Measurements from ENCODE around the gene SH3GL1.

The SH3GL1 gene

DNA sequence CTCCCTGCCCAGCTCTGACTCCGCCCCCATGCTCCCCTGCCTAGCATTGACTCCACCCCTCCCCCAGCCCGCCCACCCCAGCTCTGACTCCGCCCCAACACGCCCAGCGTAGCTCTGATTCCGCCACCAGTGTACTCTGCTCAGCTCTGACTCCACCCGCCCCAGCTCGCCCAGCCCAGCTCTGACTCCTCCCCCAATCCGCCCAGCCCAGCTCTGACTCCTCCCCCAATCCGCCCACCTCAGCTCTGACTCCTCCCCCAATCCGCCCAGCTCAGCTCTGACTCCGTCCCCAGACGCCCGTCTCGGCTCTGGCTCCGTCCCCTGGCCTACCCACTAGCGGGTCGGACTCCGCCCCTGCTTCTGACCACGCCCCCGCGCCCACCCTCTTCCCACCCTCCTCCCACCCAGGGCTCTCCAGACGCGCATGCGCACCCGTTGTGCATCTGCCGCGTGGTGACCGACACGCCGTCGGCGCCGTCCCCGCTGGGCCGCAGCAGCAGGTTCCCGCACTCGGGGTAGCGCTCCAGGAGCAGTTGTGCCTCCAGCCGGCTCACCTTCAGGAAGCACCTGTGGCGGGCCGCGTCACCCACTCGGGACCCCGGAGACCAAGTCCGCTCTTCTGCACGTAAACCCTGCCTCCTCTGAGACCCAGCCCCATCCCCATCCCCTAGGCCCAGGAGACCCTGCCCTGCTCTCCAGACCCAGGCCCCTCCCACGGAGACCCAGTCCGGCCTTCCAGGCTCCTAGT is 71.9 kb downstream of the SH3GL1 start:
- TF ChIP-seq, protein P1, sequence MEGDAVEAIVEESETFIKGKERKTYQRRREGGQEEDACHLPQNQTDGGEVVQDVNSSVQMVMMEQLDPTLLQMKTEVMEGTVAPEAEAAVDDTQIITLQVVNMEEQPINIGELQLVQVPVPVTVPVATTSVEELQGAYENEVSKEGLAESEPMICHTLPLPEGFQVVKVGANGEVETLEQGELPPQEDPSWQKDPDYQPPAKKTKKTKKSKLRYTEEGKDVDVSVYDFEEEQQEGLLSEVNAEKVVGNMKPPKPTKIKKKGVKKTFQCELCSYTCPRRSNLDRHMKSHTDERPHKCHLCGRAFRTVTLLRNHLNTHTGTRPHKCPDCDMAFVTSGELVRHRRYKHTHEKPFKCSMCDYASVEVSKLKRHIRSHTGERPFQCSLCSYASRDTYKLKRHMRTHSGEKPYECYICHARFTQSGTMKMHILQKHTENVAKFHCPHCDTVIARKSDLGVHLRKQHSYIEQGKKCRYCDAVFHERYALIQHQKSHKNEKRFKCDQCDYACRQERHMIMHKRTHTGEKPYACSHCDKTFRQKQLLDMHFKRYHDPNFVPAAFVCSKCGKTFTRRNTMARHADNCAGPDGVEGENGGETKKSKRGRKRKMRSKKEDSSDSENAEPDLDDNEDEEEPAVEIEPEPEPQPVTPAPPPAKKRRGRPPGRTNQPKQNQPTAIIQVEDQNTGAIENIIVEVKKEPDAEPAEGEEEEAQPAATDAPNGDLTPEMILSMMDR (IDR thresholded peaks at IDR 0.05; ENCODE audit: insufficient read depth, low read depth, low read length, missing control alignments): no peak

DNA sequence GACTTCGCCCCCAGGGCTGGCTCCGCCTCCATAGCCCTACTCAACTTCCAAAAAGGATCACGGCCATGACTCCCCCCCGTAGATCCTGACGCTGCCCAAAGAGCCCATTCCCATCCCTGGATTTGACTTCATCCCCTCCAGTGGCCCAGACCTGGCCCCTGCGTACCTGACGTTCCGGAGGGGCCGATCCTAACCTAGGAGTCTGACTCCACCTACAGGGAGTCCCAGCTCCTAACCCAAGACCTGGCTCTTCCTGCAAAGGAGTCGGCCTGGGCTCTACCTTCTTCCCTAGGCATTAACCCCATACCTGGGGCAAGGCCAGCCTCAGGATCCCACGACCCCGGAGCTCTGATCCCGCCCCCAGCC is 72.5 kb downstream of the SH3GL1 start:
- TF ChIP-seq, protein P1 (IDR thresholded peaks at IDR 0.05; ENCODE audit: insufficient read depth, low read depth, low read length, missing control alignments): no peak
- DNase-seq (ENCODE audit: low read depth): no peak
- peak overlapping the region; percentile 8 for H3K4me3 ChIP-seq (ENCODE audit: low read length)

More for the DNA sequence above, 71.9 kb downstream of the SH3GL1 start:
- DNase-seq (ENCODE audit: low read depth): peak; percentile 77
- peak overlapping the region; percentile 45 for H3K4me3 ChIP-seq (ENCODE audit: low read length)

DNA sequence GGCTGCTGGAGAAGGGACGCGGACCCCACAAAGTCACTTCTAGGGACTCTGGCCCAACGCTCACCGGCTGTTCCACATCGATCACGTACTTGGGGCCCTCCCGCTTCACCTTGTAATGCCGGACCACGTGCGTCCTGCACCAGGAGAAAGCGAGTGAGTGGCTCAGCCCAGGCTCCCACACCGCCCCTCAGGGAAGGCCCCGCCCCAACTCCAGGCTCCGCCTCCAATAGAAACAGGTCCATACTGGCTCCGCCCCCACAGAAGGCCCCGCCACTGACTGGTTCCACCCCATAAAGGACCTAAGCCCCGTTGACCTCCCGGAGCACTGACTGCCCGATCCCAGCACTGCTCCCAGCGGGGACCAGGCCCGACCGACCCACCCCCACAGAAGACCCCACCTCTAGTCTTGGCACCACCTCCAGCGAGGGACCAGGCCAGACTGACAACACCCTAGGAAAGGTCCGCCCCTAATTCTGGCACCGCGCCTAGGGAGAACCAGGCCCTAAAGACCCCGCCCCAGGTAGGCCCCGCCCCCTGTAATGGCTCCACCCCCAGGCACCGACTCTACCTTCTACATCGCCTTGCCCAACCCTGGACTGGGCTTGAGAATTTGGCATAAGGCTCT is 73.0 kb downstream of the SH3GL1 start:
- no peak overlapping the region for H3K4me3 ChIP-seq (ENCODE audit: low read length)
- TF ChIP-seq, protein P1 (IDR thresholded peaks at IDR 0.05; ENCODE audit: insufficient read depth, low read depth, low read length, missing control alignments): no peak
- DNase-seq (ENCODE audit: low read depth): peak; percentile 35

DNA sequence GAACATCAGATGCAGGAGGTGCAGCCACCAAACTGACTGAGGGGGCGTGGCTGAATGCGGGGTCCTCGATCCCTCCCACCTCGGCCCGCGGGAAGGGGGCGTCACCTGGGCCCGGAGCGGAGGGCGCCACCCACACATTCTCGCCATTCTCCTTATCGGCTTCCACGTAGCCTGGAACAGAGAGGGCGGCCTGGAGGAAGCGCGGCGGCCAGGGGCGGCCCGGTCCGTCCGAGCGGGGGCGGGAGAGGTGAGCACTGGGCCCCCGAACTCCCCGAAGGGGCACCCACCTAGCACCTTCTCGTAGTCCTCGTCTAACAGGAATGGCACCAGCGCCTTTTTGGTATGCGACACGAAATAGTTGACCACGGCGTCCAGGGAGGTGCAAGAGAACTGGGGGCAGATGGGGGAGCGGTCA is 73.5 kb downstream of the SH3GL1 start:
- no peak for DNase-seq (ENCODE audit: low read depth)
- H3K4me3 ChIP-seq (ENCODE audit: low read length): no peak overlapping the region

DNA sequence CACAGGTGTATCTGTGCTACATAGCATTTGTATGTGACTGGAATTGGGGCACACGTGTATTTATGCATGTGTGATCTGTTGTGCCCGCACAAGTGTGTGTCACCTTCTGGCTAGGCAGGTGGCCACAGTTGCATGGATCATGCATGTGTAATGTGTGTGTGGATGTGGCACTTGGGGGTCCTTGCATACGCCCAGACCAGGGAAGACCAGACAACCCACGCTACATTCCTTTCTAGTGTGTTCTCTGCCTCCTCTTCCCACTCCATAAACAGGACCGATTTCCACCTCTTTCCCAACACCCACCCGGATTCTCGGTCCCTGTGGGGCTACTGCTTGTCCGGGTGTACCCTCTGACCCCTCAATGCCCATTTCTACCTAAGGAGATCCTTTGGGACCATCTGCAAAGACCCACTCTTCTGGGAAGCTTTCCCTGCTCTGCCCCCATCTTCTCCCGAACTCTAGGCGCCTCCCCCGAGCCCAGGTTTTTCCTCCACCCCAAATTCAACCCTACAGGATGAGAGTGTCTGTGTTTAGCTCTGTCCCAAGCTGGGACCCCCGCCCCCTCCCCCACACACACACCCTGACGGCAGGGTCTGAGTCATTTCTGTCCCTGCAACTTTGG is 74.0 kb downstream of the SH3GL1 start:
- TF ChIP-seq, protein P1 (IDR thresholded peaks at IDR 0.05; ENCODE audit: insufficient read depth, low read depth, low read length, missing control alignments): no peak
- no peak overlapping the region for H3K4me3 ChIP-seq (ENCODE audit: low read length)
- DNase-seq (ENCODE audit: low read depth): no peak

More for the DNA sequence above, 73.5 kb downstream of the SH3GL1 start:
- TF ChIP-seq, protein P1 (IDR thresholded peaks at IDR 0.05; ENCODE audit: insufficient read depth, low read depth, low read length, missing control alignments): no peak

DNA sequence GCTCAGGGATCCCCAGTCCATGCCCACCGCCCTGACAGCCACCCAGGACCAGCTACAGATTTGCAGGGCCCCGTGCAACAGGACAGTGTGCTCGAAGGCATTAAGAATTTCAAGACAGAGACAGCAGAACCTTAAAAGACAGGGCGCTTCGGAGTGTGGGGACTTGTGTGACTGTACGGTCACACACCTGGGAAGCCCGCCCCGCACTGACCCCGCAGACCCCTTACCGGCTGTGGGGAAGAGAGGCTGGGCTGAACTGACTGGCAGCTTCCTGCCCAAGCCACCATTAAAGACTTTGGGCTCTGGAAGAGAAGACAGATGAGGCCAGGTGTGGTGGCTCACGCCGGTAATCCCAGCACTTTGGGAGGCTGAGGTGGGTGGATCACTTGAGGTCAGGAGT is 76.1 kb downstream of the SH3GL1 start:
- no peak overlapping the region for H3K4me3 ChIP-seq (ENCODE audit: low read length)
- no peak for DNase-seq (ENCODE audit: low read depth)
- TF ChIP-seq, protein P1 (IDR thresholded peaks at IDR 0.05; ENCODE audit: insufficient read depth, low read depth, low read length, missing control alignments): no peak
